Measurements from ENCODE around the gene CENPP.

CENPP gene

GRCh38 chr9:92626484-92626883 lies 300.7 kb downstream of the CENPP start:
- no peaks in the 10 kb centered on the region for H3K27me3 ChIP-seq (replicated peaks; ENCODE audit: insufficient read depth, low read length)
- no peaks in the 10 kb centered on the region for H3F3A ChIP-seq (ENCODE audit: insufficient read depth, low read length)
- H2AFZ ChIP-seq (ENCODE audit: low read length), result no peak overlapping the region
- no peak overlapping the region for H3K27ac ChIP-seq (ENCODE audit: low read length)
- H3K4me3 ChIP-seq (ENCODE audit: low read length), result no peak overlapping the region
- H4K20me1 ChIP-seq (ENCODE audit: insufficient read depth, low read length), result no peaks in the 10 kb centered on the region
- no peak for DNase-seq
- H3K79me2 ChIP-seq (ENCODE audit: low read length), result no peaks in the 10 kb centered on the region
- no peaks in the 10 kb centered on the region for H3K36me3 ChIP-seq (replicated peaks; ENCODE audit: insufficient read depth, low read length)
- H3K4me1 ChIP-seq (ENCODE audit: low read length), result no peaks in the 10 kb centered on the region
- no peak for TF ChIP-seq EZH2phosphoT487 (IDR thresholded peaks at IDR 0.05; ENCODE audit: low read length)
- TF ChIP-seq CTCF (IDR thresholded peaks at IDR 0.05; ENCODE audit: low read length), result no peak
- TF ChIP-seq EZH2 (optimal IDR thresholded peaks at IDR 0.05; ENCODE audit: low read depth, low read length), result no peak
- no peak overlapping the region for H3K9ac ChIP-seq (ENCODE audit: low read length)
- H3K9me2 ChIP-seq (replicated peaks; ENCODE audit: insufficient read depth, low read length), result no peaks in the 10 kb centered on the region
- H3K4me2 ChIP-seq (ENCODE audit: low read depth, low read length), result no peak overlapping the region
- H3K9me3 ChIP-seq (replicated peaks; ENCODE audit: insufficient read depth, low read length), result no peaks in the 10 kb centered on the region

GRCh38 chr9:92627651-92628050 lies 301.9 kb downstream of the CENPP start:
- Histone ChIP-seq H3K27ac (ENCODE audit: low read length) (no peak overlapping the region), H3K9ac (ENCODE audit: low read length) (no peak overlapping the region), H3K4me3 (ENCODE audit: low read length) (no peak overlapping the region), H2AFZ (ENCODE audit: low read length) (no peak overlapping the region), H3F3A (ENCODE audit: insufficient read depth, low read length) (no peaks in the 10 kb centered on the region), H3K79me2 (ENCODE audit: low read length) (no peaks in the 10 kb centered on the region), H3K9me2 (replicated peaks; ENCODE audit: insufficient read depth, low read length) (no peaks in the 10 kb centered on the region), H3K4me2 (ENCODE audit: low read depth, low read length) (no peak overlapping the region), H3K36me3 (replicated peaks; ENCODE audit: insufficient read depth, low read length) (no peaks in the 10 kb centered on the region), H3K9me3 (replicated peaks; ENCODE audit: insufficient read depth, low read length) (no peaks in the 10 kb centered on the region), H4K20me1 (ENCODE audit: insufficient read depth, low read length) (no peaks in the 10 kb centered on the region), H3K4me1 (ENCODE audit: low read length) (no peaks in the 10 kb centered on the region), H3K27me3 (replicated peaks; ENCODE audit: insufficient read depth, low read length) (no peaks in the 10 kb centered on the region)
- TF ChIP-seq CTCF (IDR thresholded peaks at IDR 0.05; ENCODE audit: low read length) (no peak), EZH2phosphoT487 (IDR thresholded peaks at IDR 0.05; ENCODE audit: low read length) (no peak), EZH2 (optimal IDR thresholded peaks at IDR 0.05; ENCODE audit: low read depth, low read length) (no peak)
- no peak for DNase-seq

GRCh38 chr9:92631452-92632343 lies 305.9 kb downstream of the CENPP start:
- H2AFZ ChIP-seq (ENCODE audit: low read length), result no peak overlapping the region
- H3K4me3 ChIP-seq (ENCODE audit: low read length), result no peak overlapping the region
- H3K79me2 ChIP-seq (ENCODE audit: low read length), result no peaks in the 10 kb centered on the region
- no peaks in the 10 kb centered on the region for H3K36me3 ChIP-seq (replicated peaks; ENCODE audit: insufficient read depth, low read length)
- no peak for TF ChIP-seq CTCF (IDR thresholded peaks at IDR 0.05; ENCODE audit: low read length)
- no peak for TF ChIP-seq EZH2 (optimal IDR thresholded peaks at IDR 0.05; ENCODE audit: low read depth, low read length)
- no peak for TF ChIP-seq EZH2phosphoT487 (IDR thresholded peaks at IDR 0.05; ENCODE audit: low read length)
- H3K4me1 ChIP-seq (ENCODE audit: low read length), result no peaks in the 10 kb centered on the region
- no peaks in the 10 kb centered on the region for H3F3A ChIP-seq (ENCODE audit: insufficient read depth, low read length)
- H3K27ac ChIP-seq (ENCODE audit: low read length), result no peak overlapping the region
- no peaks in the 10 kb centered on the region for H3K27me3 ChIP-seq (replicated peaks; ENCODE audit: insufficient read depth, low read length)
- no peaks in the 10 kb centered on the region for H4K20me1 ChIP-seq (ENCODE audit: insufficient read depth, low read length)
- no peak overlapping the region for H3K4me2 ChIP-seq (ENCODE audit: low read depth, low read length)
- DNase-seq, result no peak
- H3K9me3 ChIP-seq (replicated peaks; ENCODE audit: insufficient read depth, low read length), result no peaks in the 10 kb centered on the region
- no peaks in the 10 kb centered on the region for H3K9me2 ChIP-seq (replicated peaks; ENCODE audit: insufficient read depth, low read length)
- H3K9ac ChIP-seq (ENCODE audit: low read length), result no peak overlapping the region

All from MM.1S (cell line).